DMS53 (cell line): ENCODE results near the gene SARDH.
"Not testable (repeated sequence)": the region's sequence is repeated elsewhere in the genome, so short reads cannot be mapped to it uniquely, and the experiment has no call there.

Experiments used
- DNase-seq: peaks from one replicate; lab custom pipeline; 2025; lab: John Stamatoyannopoulos, UW

Gene SARDH

GRCh38 chr9:133629221-133630110 is 108.7 kb downstream of the SARDH start:
- DNase-seq, result no peak

GRCh38 chr9:133628766-133629165 is 109.4 kb downstream of the SARDH start:
- DNase-seq, result no peak

GRCh38 chr9:133627341-133627740 is 110.8 kb downstream of the SARDH start:
- no peak for DNase-seq

GRCh38 chr9:133626008-133626407 is 112.1 kb downstream of the SARDH start:
- not testable (repeated sequence) for DNase-seq

- no peak for DNase-seq
Observed at GRCh38 chr9:133622555-133622954, 115.6 kb downstream of the SARDH start.

- DNase-seq, result no peak
Observed at GRCh38 chr9:133621725-133622267, 116.4 kb downstream of the SARDH start.

GRCh38 chr9:133619791-133620190 is 118.4 kb downstream of the SARDH start:
- DNase-seq, result no peak

GRCh38 chr9:133618726-133619125 is 119.4 kb downstream of the SARDH start:
- no peak for DNase-seq

- no peak for DNase-seq
Observed at GRCh38 chr9:133616643-133617405, 121.3 kb downstream of the SARDH start.

GRCh38 chr9:133615606-133616188 is 122.5 kb downstream of the SARDH start:
- DNase-seq, result no peak

GRCh38 chr9:133615186-133615585 is 123.0 kb downstream of the SARDH start:
- DNase-seq, result no peak

GRCh38 chr9:133614678-133615077 is 123.5 kb downstream of the SARDH start:
- DNase-seq, result no peak

- DNase-seq, result no peak
Observed at GRCh38 chr9:133614056-133614455, 124.1 kb downstream of the SARDH start.
